HL-60 (cell line): ENCODE measurements around the gene VPS35L.
"Not testable (repeated sequence)": the region's sequence is repeated elsewhere in the genome, so short reads cannot be mapped to it uniquely, and the experiment has no call there.

ENCODE experiments used
- DNase-seq, 2 experiments: peaks; one replicate each; pipeline ENCODE4 v3.0.0-alpha.2; 2010 to 2020; ENCODE audit warnings: low read depth in 1 of 2, low spot score in 1 of 2
- H3K27ac ChIP-seq: fragments of 250-450 bp; sonication (Bioruptor Pico); replicated peaks from 2 replicates; pipeline ENCODE4 v1.5.1; 2020; ENCODE audit warnings: mild to moderate bottlenecking, moderate library complexity
- H3K27me3 ChIP-seq: fragments of 250-450 bp; sonication (Bioruptor Pico); 2 replicates; pipeline ENCODE4 v1.5.1; 2021; ENCODE audit warnings: mild to moderate bottlenecking, moderate library complexity; ENCODE audit not compliant: insufficient read depth, poor library complexity, severe bottlenecking
- H3K4me3 ChIP-seq: replicated peaks from 2 replicates; pipeline ENCODE4 v1.5.1; 2011; ENCODE audit warnings: mild to moderate bottlenecking, control low read depth, low read length; ENCODE audit not compliant: insufficient read depth
- CTCF ChIP-seq: IDR thresholded peaks from one replicate; pipeline ENCODE4 v1.5.1; 2011; ENCODE audit warnings: low read length, control low read depth, inconsistent platforms; ENCODE audit not compliant: insufficient read depth
- GABPA ChIP-seq: IDR thresholded peaks from 2 replicates; pipeline ENCODE4 v1.6.1; 2012; ENCODE audit warnings: low read depth
- POLR2AphosphoS5 ChIP-seq: IDR thresholded peaks from 2 replicates; pipeline ENCODE4 v1.6.1; 2012; ENCODE audit warnings: low read depth
- REST ChIP-seq: IDR thresholded peaks from 2 replicates; pipeline ENCODE4 v1.6.1; 2012; ENCODE audit warnings: low read depth; ENCODE audit not compliant: insufficient replicate concordance
- SPI1 ChIP-seq: IDR thresholded peaks from 2 replicates; pipeline ENCODE4 v1.6.1; 2012; ENCODE audit warnings: low read depth, mild to moderate bottlenecking, borderline replicate concordance

VPS35L gene

GRCh38 chr16:19672378-19672777, 116.9 kb downstream of the VPS35L start:
- H3K27ac ChIP-seq, result no peak overlapping the region
- H3K4me3 ChIP-seq, result no peak overlapping the region
- no peaks in the 10 kb centered on the region for H3K27me3 ChIP-seq
- TF ChIP-seq GABPA (no peak), POLR2AphosphoS5 (no peak), CTCF (no peak), REST (no peak), SPI1 (no peak)
- DNase-seq, result no peak

GRCh38 chr16:19674485-19674884, 119.0 kb downstream of the VPS35L start:
- H3K4me3 ChIP-seq, result no peak overlapping the region
- no peak overlapping the region for H3K27ac ChIP-seq
- TF ChIP-seq POLR2AphosphoS5 (no peak), REST (no peak)
- DNase-seq, result no peak
- H3K27me3 ChIP-seq, result no peaks in the 10 kb centered on the region

GRCh38 chr16:19677402-19677801, 121.9 kb downstream of the VPS35L start:
- TF ChIP-seq CTCF (no peak), GABPA (no peak), POLR2AphosphoS5 (no peak), SPI1 (no peak), REST (no peak)
- Histone ChIP-seq H3K4me3 (no peak overlapping the region), H3K27ac (no peak overlapping the region), H3K27me3 (no peaks in the 10 kb centered on the region)
- no peak for DNase-seq

- Histone ChIP-seq H3K27me3 (no peaks in the 10 kb centered on the region), H3K27ac (no peak overlapping the region), H3K4me3 (no peak overlapping the region)
- DNase-seq, result no peak
- TF ChIP-seq GABPA (no peak), CTCF (no peak), REST (no peak), POLR2AphosphoS5 (no peak), SPI1 (no peak)
Observed at GRCh38 chr16:19678804-19679203, 123.3 kb downstream of the VPS35L start.

GRCh38 chr16:19679281-19679680, 123.8 kb downstream of the VPS35L start:
- H3K27ac ChIP-seq, DNase-seq, H3K27me3 ChIP-seq, H3K4me3 ChIP-seq: not testable (repeated sequence)
